NT2/D1 (cell line): Measurements from ENCODE around the gene DND1.
"Not testable (repeated sequence)": the region's sequence is repeated elsewhere in the genome, so short reads cannot be mapped to it uniquely, and the experiment has no call there.

ENCODE experiments used
- DNase-seq: peaks from one replicate; pipeline ENCODE4 v3.0.0-alpha.2; 2011; ENCODE audit warnings: low read depth, low spot score
- H3K27me3 ChIP-seq: 2 replicates; pipeline ENCODE4 v1.6.0; 2011; ENCODE audit warnings: mild to moderate bottlenecking; ENCODE audit not compliant: insufficient read length, insufficient read depth
- H3K36me3 ChIP-seq: 2 replicates; pipeline ENCODE4 v1.6.1; 2011; ENCODE audit warnings: mild to moderate bottlenecking, low read length, mixed read lengths; ENCODE audit not compliant: insufficient read depth, insufficient read length
- H3K4me1 ChIP-seq: 2 replicates; pipeline ENCODE4 v1.5.1; 2011; ENCODE audit not compliant: insufficient read depth, insufficient read length
- H3K4me3 ChIP-seq: 2 replicates; pipeline ENCODE4 v1.5.1; 2011; ENCODE audit warnings: low read depth; ENCODE audit not compliant: insufficient read length
- H3K9ac ChIP-seq: 2 replicates; pipeline ENCODE4 v1.6.0; 2011; ENCODE audit warnings: low read depth; ENCODE audit not compliant: insufficient read length
- H3K9me3 ChIP-seq: 2 replicates; pipeline ENCODE4 v1.5.1; 2011; ENCODE audit warnings: mild to moderate bottlenecking, low read length; ENCODE audit not compliant: insufficient read depth
- SUZ12 ChIP-seq: IDR thresholded peaks from 2 replicates; pipeline ENCODE4 v1.6.1; 2011; ENCODE audit not compliant: insufficient read length, insufficient read depth; ENCODE audit errors: extremely low read depth
- YY1 ChIP-seq: IDR thresholded peaks from 2 replicates; pipeline ENCODE4 v1.6.1; 2011; ENCODE audit not compliant: insufficient read length, insufficient read depth
- ZNF274 ChIP-seq: IDR thresholded peaks from 2 replicates; pipeline ENCODE4 v1.6.1; 2011; ENCODE audit warnings: mild to moderate bottlenecking, low read depth, low read length

Gene DND1

DNA sequence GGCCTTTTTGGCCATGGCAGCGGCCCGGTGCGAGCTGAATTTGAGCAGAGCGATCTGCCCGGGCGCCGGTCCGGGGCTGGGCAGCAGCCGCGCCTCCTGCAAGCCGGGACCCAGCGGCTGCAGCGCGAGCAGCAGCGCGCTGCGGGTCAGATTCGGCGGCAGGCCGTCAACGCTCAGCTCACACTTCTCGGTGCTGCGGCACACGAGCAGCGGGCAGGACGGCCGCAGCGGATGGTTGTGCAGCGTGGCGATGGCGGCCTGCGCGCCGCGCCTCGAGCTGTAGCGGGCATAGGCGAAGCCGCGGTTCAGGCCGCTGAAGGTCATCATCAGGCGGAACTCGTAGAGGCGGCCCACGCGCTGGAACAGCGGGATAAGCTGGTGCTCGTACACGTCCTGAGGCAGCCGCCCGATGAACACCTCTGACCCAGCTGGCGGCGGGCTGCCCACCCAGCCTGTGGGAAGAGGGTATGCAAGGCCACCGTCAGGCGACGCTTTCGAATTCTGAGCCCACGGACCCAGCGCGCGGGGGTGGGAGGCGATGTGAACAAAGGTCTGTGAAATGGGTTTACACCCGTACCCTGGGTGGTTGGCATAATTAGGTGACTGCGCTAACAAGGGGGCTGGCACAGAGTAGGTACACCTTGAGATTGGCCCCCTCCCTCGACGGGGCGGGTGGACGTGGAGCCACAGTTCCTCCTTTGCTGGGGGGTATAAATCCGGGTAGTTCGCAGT, 755 bp downstream of the DND1 start:
- no peak for TF ChIP-seq SUZ12
- TF ChIP-seq YY1 = no peak
- no peak for TF ChIP-seq ZNF274
- Histone ChIP-seq H3K4me3 (no peak overlapping the region), H3K36me3 (peaks cover 90% of the 10 kb centered on the region), H3K4me1 (no peaks in the 10 kb centered on the region), H3K9me3 (no peaks in the 10 kb centered on the region), H3K9ac (no peak overlapping the region), H3K27me3 (no peaks in the 10 kb centered on the region)
- DNase-seq = no peak

DNA sequence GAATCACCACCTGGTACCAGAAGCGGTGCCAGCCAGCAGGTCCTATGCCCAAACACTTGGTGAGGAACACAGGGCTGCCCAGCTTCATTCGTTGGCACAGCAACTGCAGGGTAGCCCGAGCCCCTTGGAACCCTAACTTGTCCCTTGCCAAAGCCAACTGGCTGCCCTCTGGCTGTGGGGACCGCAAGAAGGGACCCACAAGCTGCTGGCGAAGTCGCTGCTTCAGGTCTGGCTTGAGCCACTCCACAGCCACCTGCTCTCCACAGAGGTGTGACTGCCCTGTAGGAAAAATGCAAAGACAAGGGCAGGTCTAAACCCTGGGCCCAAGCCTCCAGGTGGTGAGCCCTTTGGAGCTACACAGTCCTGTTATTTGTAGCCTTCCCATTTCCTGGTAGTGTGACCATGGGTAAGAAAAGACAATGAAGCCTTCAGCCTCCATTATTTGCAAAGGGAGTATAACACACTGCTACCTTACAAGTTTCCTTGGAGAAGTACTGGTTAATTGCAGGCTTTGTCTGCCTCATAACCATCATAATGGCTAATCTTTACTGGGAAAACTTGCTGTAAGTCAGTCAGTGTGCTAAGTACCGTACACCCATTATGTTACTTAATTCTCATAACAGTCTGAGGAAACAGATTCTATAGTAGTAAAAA, 1.8 kb downstream of the DND1 start:
- Histone ChIP-seq H3K9me3 (no peaks in the 10 kb centered on the region), H3K27me3 (no peaks in the 10 kb centered on the region), H3K9ac (no peak overlapping the region), H3K4me1 (no peaks in the 10 kb centered on the region), H3K4me3 (no peak overlapping the region), H3K36me3 (peaks cover 90% of the 10 kb centered on the region)
- no peak for TF ChIP-seq YY1
- no peak for TF ChIP-seq ZNF274
- no peak for TF ChIP-seq SUZ12
- no peak for DNase-seq

DNA sequence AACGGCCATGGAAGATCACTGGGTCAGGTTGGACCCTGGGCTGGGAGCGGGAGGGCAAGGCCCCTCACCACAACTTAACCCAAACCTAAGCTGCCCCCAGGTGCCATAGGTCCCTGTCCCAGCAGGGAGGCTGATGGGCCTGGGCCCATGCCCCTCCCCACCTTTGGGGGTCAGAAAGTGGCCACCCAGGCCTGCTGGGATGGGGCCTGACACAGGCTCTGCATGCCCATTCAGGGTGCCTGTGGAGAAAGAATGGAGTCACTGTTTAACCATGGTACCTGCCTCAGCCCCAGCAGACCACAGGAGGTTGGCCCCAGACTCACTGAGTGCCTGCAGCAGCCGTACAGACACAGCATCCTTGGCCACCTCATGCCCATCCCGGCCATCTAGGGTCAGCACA, 2.3 kb downstream of the DND1 start:
- not testable (repeated sequence) for DNase-seq, H3K27me3 ChIP-seq, H3K4me1 ChIP-seq, H3K9ac ChIP-seq, H3K4me3 ChIP-seq, H3K9me3 ChIP-seq
- H3K36me3 ChIP-seq = peaks cover 86% of the 10 kb centered on the region

GRCh38 chr5:140664359-140665119, 8.8 kb downstream of the DND1 start, which contains the start of gene WDR55:
Gene WDR55, plus strand, starts transcription at chr5:140664904. Its CDS starts 9 bp downstream, at chr5:140664913.
- peak within 1 kb of the TSS; percentile 93 for H3K4me3 ChIP-seq
- H3K9me3 ChIP-seq = no peaks in the 10 kb centered on the region

DNA sequence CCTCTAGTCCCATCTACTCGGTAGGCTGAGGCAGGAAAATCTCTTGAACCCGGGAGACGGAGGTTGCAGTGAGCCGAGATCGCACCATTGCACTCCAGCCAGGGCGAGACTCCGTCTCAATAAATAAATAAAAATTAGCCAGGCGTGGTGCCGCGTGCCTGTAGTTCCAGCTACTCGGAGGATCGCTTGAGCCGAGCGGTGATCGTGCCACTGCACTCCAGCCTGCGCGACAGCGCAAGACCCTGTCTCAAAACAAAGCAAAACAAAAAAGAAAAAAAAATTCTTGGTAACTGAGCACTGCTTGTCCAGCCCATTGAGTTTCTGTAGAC, 9.4 kb downstream of the DND1 start:
- Histone ChIP-seq H3K36me3 (peaks cover 69% of the 10 kb centered on the region), H3K9me3 (no peaks in the 10 kb centered on the region), H3K27me3 (no peaks in the 10 kb centered on the region), H3K9ac (peak overlapping the region; percentile 92), H3K4me3 (peak overlapping the region; percentile 93), H3K4me1 (peaks cover 3% of the 10 kb centered on the region)
- no peak for DNase-seq
- no peak for TF ChIP-seq SUZ12
- TF ChIP-seq ZNF274 = no peak
- no peak for TF ChIP-seq YY1

More at GRCh38 chr5:140664359-140665119, 8.8 kb downstream of the DND1 start, which contains the start of gene WDR55:
- DNase-seq = peak; percentile 63
- TF ChIP-seq ZNF274 (no peak), SUZ12 (no peak), YY1 (no peak)
- H3K36me3 ChIP-seq = peaks cover 69% of the 10 kb centered on the region
- peak within 1 kb of the TSS; percentile 92 for H3K9ac ChIP-seq
- no peaks in the 10 kb centered on the region for H3K27me3 ChIP-seq
- peaks cover 3% of the 10 kb centered on the region for H3K4me1 ChIP-seq

GRCh38 chr5:140660371-140660770, 13.0 kb downstream of the DND1 start:
- not testable (repeated sequence) for H3K4me3 ChIP-seq, H3K4me1 ChIP-seq, H3K27me3 ChIP-seq, H3K9me3 ChIP-seq, DNase-seq, H3K9ac ChIP-seq
- peaks cover 70% of the 10 kb centered on the region for H3K36me3 ChIP-seq

GRCh38 chr5:140658870-140659269, 14.5 kb downstream of the DND1 start:
- Histone ChIP-seq H3K36me3 (peaks cover 83% of the 10 kb centered on the region), H3K27me3 (no peaks in the 10 kb centered on the region), H3K9ac (no peak overlapping the region), H3K9me3 (no peaks in the 10 kb centered on the region), H3K4me1 (no peaks in the 10 kb centered on the region), H3K4me3 (no peak overlapping the region)
- TF ChIP-seq YY1 (no peak), ZNF274 (no peak), SUZ12 (no peak)
- DNase-seq = no peak
